K562 (cell line): ENCODE data around the gene FCAMR. TPM values are rescaled to one million over a fixed set of nuclear protein-coding genes. Genes with fewer than 3 reads are reported as not detected.

Experiments used
- CBX5 ChIP-seq: IDR thresholded peaks from 2 replicates; pipeline ENCODE4 v1.6.1; 2014; ENCODE audit warnings: low read depth, borderline replicate concordance
- HCFC1 ChIP-seq: IDR thresholded peaks from 2 replicates; pipeline ENCODE4 v1.6.1; 2012; ENCODE audit warnings: low read depth, low read length, improper control_type of control experiment
- MLLT1 ChIP-seq, 2 experiments: fragments of 450-650 bp; IDR thresholded peaks; 2 replicates each; pipeline ENCODE4 v1.6.1; 2016
- NKRF ChIP-seq: fragments of 450-650 bp; IDR thresholded peaks from 2 replicates; pipeline ENCODE4 v1.6.1; 2016; ENCODE audit warnings: borderline replicate concordance
- ZNF280A ChIP-seq: fragments of 450-650 bp; IDR thresholded peaks from 2 replicates; pipeline ENCODE4 v1.6.1; 2018; ENCODE audit warnings: mild to moderate bottlenecking, low read depth; ENCODE audit not compliant: partially characterized antibody
- polyA plus RNA-seq, 8 experiments: library from polyadenylated mRNA; depleted of rRNA in 4 of 8; stranded (reverse) in 5 of 8; unstranded in 3 of 8; fragments of >200 nt; fragmentation: Nextera tagmentation in 2 of 8; fragmentation: Illumina TruSeq in 1 of 8; extraction: Ambion mirVana in 2 of 8; extraction: Trizol in 1 of 8; gene quantifications; 2 replicates each; pipeline versions ENCODE4 v1.2.1 to v1.2.3, GENCODE V29; 2011 to 2014; ENCODE audit warnings: inconsistent platforms in 1 of 8, missing spikeins in 1 of 8
- total RNA-seq, 7 experiments: library from RNA; depleted of rRNA in 6 of 7; stranded (reverse); fragments of >200 nt in 6 of 7; fragmentation: Illumina TruSeq in 2 of 7; extraction: Trizol in 2 of 7; gene quantifications; 2 replicates each; pipeline versions ENCODE4 v1.2.1 to v1.2.3, GENCODE V29; 2011 to 2021; ENCODE audit warnings: low replicate concordance in 1 of 7

FCAMR gene
- total and polyA plus RNA-seq, 9 of the 15 experiments (the other 6 are each of a cell fraction or from before 2014, with no cell fraction given) = not detected

- TF ChIP-seq NKRF = 0 out of 2 replicates have a peak, but pooled peaks have one; percentile 34
- 0 out of 2 replicates have a peak, but pooled peaks have one; percentile 17 for TF ChIP-seq HCFC1
- 0 out of 2 replicates have a peak, but pooled peaks have one; percentile 5 for TF ChIP-seq CBX5
- TF ChIP-seq MLLT1 (IDR thresholded peaks at IDR 0.05) = peak in 1 of 2 experiments; percentile 47; a peak in 1 of 4 replicates
- peak; percentile 20 for TF ChIP-seq ZNF280A
Measured at GRCh38 chr1:206923961-206924557, 46.2 kb downstream of the FCAMR start (continued).
